Mucosa of descending colon (tissue), 3 donors: ENCODE results near the gene GRK7. TPM values are rescaled to one million over a fixed set of nuclear protein-coding genes. Genes with fewer than 3 reads are reported as not detected.

Source experiments
- ATAC-seq: fragments of 200-7000 bp; cut with Tn5 transposase; one replicate; pipeline ENCODE4 v1.9.1; 2020; ENCODE audit warnings: mild to moderate bottlenecking, moderate library complexity
- DNase-seq, 3 donors: peaks; one replicate each; pipeline ENCODE4 v3.0.0-alpha.2; 2020
- H3K36me3 ChIP-seq: fragments of 200-600 bp; one replicate; pipeline ENCODE4 v1.8.0; 2021; ENCODE audit warnings: low read depth, mild to moderate bottlenecking
- H3K4me1 ChIP-seq: fragments of 200-600 bp; one replicate; pipeline ENCODE4 v1.8.0; 2021; ENCODE audit warnings: low read depth, mild to moderate bottlenecking
- H3K4me3 ChIP-seq: fragments of 200-600 bp; one replicate; pipeline ENCODE4 v1.8.0; 2021; ENCODE audit warnings: mild to moderate bottlenecking
- H3K9me3 ChIP-seq: fragments of 200-600 bp; one replicate; pipeline ENCODE4 v1.8.0; 2021; ENCODE audit warnings: mild to moderate bottlenecking
- intact Hi-C, 2 donors: fragments of 100-400 bp; cut with DNase I in 1 of 2; cut with micrococcal nuclease in 1 of 2; formaldehyde crosslinking; loops; one replicate each; pipeline versions ENCODE4 v1.11.0 to v1.11.1; 2022; cut with DNase I, micrococcal nuclease
- long read RNA-seq, 2 donors: library from polyadenylated mRNA; unstranded; transcript quantifications; one replicate each; pipeline ENCODE4 v2.0.0, GENCODE V29; 2019 to 2021
- total RNA-seq, 3 donors: library from RNA; stranded (reverse); fragmentation: NEBNext Ultra II Directional in 2 of 3; extraction: Animal tissue kit (Norgen Biotek cat#: 25700) in 2 of 3; gene quantifications; one replicate each; pipeline versions ENCODE4 v1.2.1 to v1.2.4, GENCODE V29; 2021 to 2023
- TF ChIP-seq, protein P1 (sequence below): fragments of 200-600 bp; IDR thresholded peaks from one replicate; pipeline ENCODE4 v1.8.0; 2022; ENCODE audit warnings: antibody characterized with exemption, mild to moderate bottlenecking
- donor health status: DM: no; HTN: no; CAD: no; lungs with moderate emphysema.
- donor health status: DM: no; HTN: no; CAD: no.
- donor health status: DM: no; HTN: yes; CAD: no.

The GRK7 gene, protein sequence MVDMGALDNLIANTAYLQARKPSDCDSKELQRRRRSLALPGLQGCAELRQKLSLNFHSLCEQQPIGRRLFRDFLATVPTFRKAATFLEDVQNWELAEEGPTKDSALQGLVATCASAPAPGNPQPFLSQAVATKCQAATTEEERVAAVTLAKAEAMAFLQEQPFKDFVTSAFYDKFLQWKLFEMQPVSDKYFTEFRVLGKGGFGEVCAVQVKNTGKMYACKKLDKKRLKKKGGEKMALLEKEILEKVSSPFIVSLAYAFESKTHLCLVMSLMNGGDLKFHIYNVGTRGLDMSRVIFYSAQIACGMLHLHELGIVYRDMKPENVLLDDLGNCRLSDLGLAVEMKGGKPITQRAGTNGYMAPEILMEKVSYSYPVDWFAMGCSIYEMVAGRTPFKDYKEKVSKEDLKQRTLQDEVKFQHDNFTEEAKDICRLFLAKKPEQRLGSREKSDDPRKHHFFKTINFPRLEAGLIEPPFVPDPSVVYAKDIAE (N-terminal part only)
- total RNA-seq, result not detected
- long read RNA-seq, donor 1, result 0 reads
- long read RNA-seq, donor 2, partial matches to known transcripts, result 0 of 3 reads
- long read RNA-seq, donor 2, other reads (novel, unspliced or antisense), result 3 of 3 reads

DNA sequence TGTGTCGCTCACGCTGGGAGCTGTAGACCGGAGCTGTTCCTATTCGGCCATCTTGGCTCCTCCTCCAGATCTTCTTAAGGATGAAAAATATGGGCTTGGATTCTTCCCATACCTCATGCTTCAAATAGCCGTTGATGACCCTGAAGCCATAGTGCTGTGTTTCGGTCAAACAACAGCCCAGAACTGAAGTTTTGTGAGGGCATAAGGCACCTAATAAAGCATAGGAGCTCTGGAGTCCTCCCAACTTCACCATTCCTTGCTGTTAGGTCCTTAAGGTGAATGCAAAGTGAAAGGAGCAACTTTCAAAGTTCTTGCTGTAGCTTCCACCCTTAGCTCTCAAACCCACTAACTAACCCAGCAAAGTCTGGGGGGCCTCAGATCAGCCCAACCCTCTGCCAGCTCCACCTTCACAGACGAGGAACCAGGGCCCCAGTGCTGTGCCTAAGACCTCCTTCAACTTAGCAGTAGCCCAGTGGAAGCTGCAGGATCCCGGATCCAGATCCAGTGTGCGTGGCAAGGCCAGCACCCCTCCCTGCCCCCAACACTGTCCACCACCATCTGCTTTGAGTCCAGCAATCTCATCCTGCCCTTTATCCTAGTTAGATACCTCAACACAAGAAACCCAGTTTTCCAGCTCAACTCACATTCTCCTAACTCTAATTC is at the start of gene GRK7:
Gene GRK7 (plus strand): TSS at position 321 of the 663 bp plus-strand sequence. CDS start 14,877 bp downstream, outside the sequence.
- intact Hi-C loops, result no loop called here
- H3K4me3 ChIP-seq, result no peak within 1 kb of the TSS
- TF ChIP-seq, protein P1, sequence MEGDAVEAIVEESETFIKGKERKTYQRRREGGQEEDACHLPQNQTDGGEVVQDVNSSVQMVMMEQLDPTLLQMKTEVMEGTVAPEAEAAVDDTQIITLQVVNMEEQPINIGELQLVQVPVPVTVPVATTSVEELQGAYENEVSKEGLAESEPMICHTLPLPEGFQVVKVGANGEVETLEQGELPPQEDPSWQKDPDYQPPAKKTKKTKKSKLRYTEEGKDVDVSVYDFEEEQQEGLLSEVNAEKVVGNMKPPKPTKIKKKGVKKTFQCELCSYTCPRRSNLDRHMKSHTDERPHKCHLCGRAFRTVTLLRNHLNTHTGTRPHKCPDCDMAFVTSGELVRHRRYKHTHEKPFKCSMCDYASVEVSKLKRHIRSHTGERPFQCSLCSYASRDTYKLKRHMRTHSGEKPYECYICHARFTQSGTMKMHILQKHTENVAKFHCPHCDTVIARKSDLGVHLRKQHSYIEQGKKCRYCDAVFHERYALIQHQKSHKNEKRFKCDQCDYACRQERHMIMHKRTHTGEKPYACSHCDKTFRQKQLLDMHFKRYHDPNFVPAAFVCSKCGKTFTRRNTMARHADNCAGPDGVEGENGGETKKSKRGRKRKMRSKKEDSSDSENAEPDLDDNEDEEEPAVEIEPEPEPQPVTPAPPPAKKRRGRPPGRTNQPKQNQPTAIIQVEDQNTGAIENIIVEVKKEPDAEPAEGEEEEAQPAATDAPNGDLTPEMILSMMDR, result no peak
- ATAC-seq (no peak), DNase-seq (no peak)
- no peaks in the 10 kb centered on the region for H3K36me3 ChIP-seq
- no peaks in the 10 kb centered on the region for H3K4me1 ChIP-seq
- no peaks in the 10 kb centered on the region for H3K9me3 ChIP-seq

DNA sequence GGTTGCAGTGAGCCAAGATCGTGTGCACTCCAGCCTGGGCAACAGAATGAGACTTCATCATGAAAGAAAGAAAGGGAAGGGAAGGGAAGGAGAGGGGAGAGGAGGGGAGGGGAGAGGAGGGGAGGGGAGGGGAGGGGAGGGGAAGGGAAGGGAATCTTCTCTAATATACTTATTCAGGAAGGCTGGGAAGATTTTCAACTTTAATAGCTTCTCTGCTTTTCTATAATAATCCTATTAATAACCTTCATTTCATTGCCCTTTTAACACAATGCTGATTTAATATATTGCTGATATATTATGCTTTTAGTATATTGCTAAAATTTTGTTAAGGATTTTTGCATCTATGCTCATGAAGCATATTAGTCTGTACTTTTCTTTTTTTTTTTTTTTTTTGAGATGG is 48.5 kb upstream of the GRK7 start:
- Histone ChIP-seq H3K9me3 (no peaks in the 10 kb centered on the region), H3K36me3 (no peaks in the 10 kb centered on the region), H3K4me1 (no peaks in the 10 kb centered on the region), H3K4me3 (no peak overlapping the region)
- no peak for ATAC-seq
- DNase-seq, result no peak
- intact Hi-C loops, result no loop called here
- TF ChIP-seq, protein P1, result no peak

DNA sequence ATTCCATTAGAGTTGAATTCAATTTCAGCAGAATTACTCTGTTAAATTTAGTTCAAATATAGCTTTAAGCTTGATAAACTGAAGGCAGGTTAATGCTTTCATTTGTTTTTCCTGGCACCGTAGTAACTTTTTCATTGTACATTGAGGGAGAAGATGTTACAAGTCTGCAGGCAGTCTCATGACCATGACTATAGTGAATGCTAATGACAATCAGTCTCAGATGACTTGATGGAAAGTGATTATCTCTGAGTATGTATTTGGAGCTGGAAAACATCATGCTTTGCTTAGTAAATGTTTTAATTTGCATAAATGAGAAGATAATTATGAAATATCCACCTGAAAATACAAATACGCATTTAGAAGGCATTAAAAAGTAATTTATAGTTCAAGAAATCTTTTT is 41.1 kb upstream of the GRK7 start:
- TF ChIP-seq, protein P1, result no peak
- no peak for DNase-seq
- H3K4me3 ChIP-seq, result no peak overlapping the region
- H3K36me3 ChIP-seq, result no peaks in the 10 kb centered on the region
- H3K4me1 ChIP-seq, result no peaks in the 10 kb centered on the region
- H3K9me3 ChIP-seq, result no peaks in the 10 kb centered on the region
- intact Hi-C loops, result no loop called here
- no peak for ATAC-seq

DNA sequence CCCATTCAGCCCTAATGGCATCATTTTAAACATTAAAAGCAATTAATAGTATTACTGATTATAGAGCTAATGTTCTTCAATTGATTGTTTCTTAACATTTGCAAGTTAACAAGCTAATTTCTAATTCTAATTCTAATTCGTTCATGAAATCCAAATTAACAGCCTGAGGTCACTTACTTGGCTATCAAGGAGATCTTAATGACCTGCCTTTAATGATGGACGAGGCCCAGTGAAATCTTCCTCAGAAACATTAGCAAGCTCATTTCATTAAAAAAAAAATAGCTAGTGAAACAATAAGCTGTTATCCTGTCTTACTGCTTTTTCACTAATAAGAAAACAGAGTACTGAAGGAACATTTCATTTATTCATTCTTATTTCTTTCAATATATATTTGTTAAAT is 40.6 kb upstream of the GRK7 start:
- intact Hi-C loops, result no loop called here
- Histone ChIP-seq H3K4me3 (no peak overlapping the region), H3K9me3 (no peaks in the 10 kb centered on the region), H3K36me3 (no peaks in the 10 kb centered on the region), H3K4me1 (no peaks in the 10 kb centered on the region)
- TF ChIP-seq, protein P1, result no peak
- ATAC-seq (no peak), DNase-seq (no peak)

DNA sequence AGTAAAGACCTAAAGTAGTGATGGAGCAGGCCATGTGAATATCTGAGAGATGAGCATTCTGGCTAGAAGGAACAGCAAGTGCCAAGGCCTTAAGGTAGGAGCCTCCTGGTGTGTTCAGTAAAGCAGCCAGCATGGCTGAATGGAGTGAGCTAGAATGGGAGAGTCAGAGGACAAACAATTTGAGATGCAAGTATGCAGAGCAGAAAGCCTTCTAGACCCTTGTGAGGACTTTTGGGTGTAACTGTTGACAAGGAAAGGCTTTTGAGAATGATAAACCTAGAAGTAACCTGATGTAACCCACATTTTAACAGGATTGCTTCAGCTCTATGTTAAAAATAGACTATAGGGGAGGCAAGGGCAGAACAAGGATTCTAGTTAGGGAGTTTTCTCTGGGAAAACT is 40.0 kb upstream of the GRK7 start:
- Histone ChIP-seq H3K9me3 (no peaks in the 10 kb centered on the region), H3K4me1 (no peaks in the 10 kb centered on the region), H3K36me3 (no peaks in the 10 kb centered on the region), H3K4me3 (no peak overlapping the region)
- TF ChIP-seq, protein P1, result no peak
- intact Hi-C loops, result no loop called here
- no peak for DNase-seq
- ATAC-seq, result no peak
